ENCODE results near the gene STX8.
"Not testable (repeated sequence)": the region's sequence is repeated elsewhere in the genome, so short reads cannot be mapped to it uniquely, and the experiment has no call there.

The STX8 gene

DNA sequence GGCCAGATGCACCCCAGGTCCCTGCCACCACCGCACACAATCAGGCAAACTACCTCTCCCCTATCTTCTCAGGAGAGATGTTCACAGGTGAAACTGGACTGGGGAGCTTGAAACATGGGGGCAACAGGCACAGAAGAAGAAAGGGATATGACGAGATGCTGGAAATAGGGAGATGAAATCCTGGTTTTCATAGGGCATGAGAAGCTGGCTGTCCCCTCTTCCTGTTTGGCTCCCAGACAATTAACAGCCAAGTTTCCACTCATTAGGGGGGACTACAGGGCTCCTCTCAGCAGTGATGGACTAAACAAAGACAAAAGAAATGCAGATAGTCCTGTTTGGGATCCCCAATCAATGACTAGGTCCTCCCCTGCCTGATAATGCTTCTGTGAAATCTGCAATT lies 288.3 kb downstream of the STX8 start:
- DNase-seq, result no peak

GRCh38 chr17:9286434-9286833 lies 289.2 kb downstream of the STX8 start:
- DNase-seq, result no peak

DNA sequence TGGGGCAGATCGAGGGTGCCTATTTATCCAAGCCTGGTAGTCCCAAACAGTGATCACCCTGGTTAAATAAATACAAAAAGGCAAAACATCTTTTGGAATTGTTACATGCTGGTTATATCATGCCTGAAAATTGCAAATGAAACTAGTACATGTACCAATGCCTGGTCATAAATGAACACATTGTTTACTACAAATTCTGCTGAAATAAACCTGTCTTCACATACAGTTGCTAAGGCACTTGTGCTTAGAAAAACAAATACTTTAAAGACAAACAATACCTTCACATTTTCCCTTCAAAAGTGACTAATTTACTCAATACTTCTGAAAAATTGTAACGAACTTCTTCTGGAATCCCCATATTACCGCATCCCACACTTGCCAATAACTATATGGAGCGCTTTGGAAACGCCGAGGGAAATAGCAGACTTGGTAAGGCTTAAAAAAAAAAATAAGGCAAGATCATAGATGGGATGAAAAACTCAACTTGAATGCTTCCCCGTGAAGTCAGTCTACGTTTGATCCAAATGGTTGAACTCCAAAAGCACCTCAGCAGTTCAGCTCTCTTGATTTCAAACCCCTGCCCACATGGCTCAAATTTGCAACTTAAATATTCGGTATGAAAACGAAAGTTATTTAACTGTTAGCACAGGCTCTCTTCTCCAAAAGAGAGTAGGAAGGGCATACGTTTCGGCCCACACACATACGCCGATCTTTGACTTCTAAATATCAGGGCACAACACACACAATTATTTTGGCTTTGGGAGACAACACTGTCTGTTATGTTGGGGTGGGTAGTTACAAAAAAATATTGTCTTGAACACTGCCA lies 289.8 kb downstream of the STX8 start:
- no peak for DNase-seq

GRCh38 chr17:9284884-9285283 lies 290.7 kb downstream of the STX8 start:
- DNase-seq, result no peak

DNA sequence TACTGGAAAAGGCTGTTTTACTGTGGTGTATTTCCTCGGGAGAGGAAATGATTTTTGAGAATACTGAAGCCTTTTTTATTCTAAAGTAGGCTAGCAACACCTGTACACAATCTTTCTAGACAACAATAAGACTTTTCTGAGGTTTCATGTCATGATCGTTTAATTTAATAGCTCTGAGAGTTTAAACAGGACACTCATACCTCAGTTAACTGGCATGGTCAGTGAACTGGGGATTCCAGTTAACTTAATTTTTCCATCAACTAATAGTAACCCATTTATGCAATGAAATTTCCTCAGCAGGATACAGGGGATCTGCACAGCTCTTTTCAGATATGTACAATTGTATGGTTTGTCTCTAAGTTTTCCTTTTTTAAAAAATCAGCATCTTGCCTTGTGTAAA lies 291.7 kb downstream of the STX8 start:
- DNase-seq, result no peak

DNA sequence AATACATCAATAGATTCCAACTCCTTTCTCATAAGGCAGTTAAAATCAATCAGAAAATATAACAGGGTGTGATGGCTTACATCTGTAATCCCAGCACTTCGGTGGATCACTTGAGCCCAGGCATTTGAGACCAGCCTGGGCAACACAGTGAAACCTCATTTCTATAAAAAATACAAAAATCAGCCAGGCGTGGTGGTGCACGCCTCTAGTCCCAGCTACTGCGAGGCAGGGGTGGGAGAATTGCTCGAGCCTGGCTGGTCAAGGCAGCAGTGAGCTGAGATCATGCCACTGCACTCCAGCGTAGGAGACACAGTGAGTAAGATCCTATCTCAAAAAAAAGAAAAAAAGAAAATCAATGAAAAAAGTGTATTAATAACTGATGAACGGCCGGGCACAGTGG lies 295.7 kb downstream of the STX8 start:
- no peak for DNase-seq

DNA sequence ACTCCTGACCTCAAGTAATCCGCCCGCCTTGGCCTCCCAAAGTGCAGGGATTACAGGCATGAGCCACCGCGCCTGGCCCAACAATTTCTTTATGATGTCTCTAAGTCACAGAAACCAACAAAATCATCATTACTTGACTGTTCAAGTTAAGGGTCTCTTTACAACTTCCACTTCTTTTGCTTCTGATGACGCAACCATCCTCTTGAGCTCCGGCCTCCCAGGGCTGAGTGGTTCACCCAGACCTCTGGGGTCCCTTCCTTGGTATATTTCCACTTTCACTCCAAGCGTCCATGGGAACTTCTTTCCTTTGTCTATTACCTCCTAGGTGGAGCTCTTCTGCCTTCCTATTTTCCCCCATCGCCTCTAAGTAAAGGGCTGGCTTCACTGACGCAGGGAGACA lies 300.6 kb downstream of the STX8 start:
- DNase-seq, result no peak

DNA sequence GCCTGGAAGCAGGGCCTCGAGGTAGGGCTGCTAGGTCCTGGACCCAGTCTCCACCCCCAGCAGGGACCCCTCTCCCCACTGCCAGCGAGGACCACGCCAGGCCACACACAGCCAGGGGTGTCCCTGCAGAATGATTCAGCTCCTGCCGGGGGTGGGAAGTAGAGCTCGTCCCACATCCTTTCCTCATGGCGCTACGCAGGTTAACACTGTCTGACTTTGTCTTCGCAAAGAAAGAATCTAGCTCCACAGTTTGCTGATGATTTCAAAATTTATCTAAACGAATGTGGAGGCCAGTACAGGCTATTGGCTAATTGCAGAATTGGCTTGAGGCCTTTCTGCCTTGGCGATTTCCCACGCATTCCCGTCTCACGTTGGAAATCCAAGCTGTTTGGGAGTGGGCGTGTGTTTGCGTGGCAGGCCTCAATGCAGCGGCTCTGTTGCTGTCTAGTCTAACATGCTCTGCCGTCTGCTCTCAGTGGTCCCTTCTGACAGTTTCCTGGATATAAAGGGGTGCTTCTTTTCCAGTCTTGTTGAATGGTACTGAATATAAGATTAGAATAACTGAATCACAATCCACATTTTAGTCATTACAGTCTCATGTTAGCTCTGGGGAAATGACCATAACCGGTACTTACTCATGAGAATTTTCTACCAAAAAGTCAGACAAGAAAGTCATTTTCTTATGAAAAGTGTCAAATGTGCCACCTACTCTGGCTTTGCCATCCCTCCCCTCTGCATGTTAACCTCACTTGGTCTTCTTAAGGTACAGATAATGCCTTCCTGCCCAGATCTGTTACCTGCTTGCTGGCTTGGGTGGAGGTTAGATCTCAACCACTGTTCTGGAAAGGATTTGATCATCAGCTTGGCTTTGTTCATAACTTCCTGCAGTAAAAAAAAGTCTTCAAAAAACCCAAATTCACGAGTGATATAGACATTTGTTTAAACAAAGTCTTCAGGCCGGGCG lies 301.9 kb downstream of the STX8 start:
- DNase-seq, result no peak

DNA sequence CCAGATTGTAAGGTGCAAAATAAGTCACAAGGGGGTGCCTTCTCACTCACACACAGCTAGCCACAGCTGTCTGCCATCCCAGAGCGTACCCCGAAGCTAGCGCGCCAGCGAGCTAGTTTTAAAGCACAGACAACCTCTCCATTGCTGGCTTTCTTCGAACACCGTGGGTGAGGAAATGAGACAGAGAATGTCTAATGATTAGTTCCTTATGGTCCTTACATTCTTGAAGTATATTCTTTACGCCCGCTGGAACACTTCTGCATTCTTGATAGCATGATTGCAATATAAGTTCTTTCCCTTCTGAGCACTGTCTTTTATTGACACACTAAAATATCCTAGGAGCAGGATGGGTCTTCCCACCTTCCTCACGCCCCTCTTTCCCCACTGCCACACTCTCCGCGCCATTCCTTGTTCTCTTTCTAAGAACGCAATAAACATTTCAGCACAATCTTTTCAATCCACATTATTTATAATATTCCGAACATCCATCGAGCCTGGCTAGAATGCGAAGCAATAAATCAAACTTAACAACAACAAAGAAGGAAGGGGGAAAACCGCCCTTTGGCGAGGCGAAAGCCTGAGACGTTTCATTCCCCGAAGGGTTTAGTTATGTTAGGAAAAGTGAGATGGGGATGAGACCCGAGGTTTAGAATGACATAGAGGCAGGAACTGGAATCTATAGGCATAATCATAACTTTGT lies 303.0 kb downstream of the STX8 start:
- no peak for DNase-seq

DNA sequence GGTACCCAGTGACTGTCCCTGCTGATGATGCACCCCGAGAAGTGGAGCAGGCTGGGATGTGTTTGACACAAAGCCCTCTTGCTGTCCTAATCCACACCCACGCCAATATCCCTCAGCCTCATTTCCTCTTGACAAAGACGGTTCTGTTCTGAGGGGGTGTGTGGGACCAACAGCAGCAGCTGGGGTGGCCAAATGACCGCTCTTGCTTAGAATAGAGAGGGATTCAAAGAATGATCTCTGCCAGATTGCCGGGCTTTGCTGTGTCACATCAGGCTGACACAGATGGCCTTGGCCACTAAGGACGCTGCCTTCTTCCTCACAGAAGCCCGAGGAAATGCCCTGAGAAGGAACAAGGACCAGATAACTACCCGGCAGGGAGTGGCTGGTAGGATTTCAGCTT lies 303.6 kb downstream of the STX8 start:
- no peak for DNase-seq

DNA sequence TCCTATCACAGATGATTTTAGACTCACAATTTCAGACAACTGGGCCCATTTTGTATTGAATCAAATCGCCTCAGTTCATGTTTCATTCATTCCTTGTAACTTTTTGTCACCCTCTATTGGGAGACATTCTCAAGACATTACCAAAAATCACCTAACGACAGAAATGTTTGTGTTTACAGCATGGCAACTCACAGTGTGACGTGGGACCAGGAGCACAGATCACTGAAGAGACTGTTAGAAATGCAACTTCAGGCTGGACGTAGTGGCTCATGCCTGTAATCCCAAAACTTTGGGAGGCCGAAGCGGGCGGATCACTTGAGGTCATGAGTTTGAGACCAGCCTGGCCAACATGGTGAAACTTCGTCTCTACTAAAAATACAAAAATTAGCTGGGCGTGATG lies 304.7 kb downstream of the STX8 start:
- no peak for DNase-seq

GRCh38 chr17:9269350-9270035 lies 306.1 kb downstream of the STX8 start:
- DNase-seq, result no peak

DNA sequence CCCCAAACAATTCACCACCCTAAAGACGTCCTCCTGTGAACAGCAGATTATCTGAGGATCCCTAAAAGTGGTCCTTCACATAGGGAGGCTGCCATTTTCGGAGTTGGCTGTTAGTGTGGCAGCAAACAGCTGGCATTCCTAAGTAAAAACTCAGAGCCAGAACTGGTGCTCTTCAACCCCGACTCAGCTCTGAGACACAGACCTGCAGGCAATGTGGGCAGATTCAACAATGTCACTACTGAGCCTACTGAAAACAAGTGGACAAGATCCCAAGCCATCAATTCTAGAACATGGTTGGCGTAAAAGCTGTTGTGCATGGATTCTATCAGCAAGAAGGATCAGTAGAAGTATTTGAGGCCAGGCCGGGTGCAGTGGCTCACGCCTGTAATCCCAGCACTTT lies 307.1 kb downstream of the STX8 start:
- no peak for DNase-seq

DNA sequence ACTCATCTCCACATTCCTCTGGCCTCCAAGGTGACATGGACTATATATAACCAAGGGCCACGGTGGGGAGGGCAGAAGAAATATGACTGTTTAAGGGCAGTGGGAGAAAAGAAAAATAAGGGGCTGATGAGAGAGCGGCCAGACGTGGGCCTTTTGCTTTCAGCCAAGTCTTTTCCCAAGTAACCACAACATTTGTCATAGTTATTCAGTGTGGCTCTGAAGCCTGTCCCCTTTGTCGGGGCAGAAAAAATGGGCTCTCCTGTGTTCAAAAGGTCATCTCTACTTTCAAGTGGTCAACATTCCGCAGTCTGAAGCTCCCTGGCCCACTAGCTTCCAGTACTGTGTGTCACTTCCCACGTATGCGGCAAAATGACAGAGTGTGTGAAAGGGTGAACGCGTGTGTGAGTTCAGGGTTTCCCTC lies 308.9 kb downstream of the STX8 start:
- DNase-seq, result no peak

DNA sequence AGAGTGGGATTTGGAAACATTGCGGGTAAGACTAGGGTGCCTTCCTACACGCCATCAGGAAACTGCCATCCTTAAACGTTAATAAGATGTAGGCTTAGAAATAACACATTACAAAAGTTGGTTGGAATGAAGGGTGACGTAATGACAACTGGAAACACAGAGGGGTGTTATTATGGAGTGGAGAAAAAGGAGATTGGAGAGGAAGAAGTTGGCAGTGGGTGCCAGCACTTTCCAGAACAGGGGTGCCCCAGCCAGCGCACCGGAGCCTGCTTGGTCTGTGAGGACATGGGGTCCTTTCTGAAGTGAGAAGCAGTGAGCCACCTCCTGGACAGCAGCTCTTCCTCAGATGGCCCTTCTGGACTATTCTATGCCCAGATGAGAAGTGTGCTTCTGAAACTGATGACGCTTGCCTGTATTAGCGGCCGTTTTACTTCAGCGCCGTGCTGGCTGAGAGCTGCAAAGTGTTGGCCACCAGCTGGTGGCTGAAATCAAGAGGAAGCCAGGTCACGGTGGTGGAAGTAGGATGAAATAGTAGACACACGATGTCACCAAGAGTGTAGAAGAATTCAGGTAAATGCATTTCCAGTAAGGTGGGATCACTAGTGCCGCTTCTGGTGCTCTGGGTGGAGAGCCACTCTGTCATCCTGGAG lies 309.5 kb downstream of the STX8 start:
- no peak for DNase-seq

- DNase-seq, result no peak
Observed at GRCh38 chr17:9261081-9262012, 314.3 kb downstream of the STX8 start.

DNA sequence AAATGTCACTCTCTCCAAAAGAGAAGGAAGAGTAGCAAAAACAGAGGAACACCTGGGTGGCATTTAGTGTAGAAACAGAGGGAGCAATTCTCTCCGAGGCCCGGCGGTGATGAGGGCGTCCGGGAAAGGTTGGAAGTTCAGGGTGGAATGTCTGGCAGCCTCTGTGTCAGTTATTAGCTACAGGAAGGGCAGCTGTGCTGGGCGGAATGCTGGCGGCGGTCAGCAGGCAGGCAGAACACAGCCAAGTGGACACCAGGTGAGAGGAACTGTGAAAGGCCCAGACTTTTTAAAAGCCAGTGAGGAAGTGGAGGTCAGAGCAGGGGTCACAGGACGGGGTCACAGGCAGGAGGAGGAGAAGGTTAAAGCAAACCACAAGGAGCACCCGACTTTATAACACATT lies 316.2 kb downstream of the STX8 start:
- no peak for DNase-seq

DNA sequence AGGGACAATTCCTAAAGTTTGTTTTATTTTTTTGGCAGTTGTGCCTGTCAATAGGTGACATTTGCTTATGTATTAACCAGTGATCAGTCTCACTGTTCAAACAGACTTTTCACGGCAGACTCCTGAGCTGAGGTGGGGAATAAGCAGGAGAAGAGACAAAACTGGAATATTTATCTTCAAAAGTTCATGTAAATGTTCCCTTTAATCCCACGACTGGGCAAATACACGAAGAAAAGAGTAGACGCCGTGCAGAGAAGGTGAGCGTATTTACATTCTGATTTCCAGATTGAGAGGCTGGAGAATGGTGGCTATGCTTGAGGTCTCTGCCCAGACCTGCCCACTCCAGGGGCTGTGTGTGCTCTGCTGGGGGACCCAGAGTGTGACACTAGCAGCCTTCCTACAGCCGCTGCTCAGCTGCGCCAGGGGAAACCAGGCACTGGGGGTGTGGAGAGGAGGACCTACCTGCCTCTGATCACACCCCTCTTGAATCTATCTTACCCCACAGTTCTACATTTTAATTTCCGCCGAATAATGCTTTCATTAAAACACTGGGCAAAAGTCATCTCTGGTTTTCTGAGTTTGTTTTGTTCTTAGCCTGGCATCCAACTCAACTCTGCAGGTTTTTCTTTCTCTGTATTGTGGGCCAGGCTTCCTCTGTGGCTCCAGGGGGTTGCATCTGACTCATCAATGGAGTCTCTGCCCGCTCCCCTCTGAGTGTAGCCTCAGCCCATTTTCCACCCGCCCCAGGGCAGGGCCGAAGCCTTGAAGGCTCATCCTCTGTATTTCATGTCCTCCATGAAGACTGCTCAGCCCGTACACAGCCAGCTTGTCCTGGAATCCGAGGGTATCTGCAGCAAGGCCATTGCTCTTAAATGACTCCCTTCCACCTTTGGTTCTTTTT lies 317.3 kb downstream of the STX8 start:
- no peak for DNase-seq

DNA sequence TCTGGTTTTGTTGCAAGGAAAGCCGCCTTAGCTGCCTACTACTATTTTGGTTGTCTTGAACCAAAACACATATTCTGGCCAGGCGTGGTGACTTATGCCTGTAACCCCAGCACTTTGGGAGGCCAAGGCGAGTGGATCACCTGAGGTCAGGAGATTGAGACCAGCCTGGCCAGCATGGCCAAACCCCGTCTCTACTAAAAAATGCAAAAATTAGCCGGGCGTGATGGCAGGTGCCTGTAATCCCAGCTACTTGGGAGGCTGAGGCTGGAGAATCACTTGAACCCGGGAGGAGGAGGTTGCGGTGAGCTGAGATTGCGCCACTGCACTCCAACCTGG lies 318.0 kb downstream of the STX8 start:
- not testable (repeated sequence) for DNase-seq

Measured in CD4-positive, alpha-beta T cell treated with Interleukin-4 for 4 hours (primary cell).